ENCODE data around the gene CLN5. TPM values are rescaled to one million over a fixed set of nuclear protein-coding genes. Genes with fewer than 3 reads are reported as not detected.

CLN5 gene
- total and polyA plus RNA-seq, 7 donors, result 7.8 to 29.3 (median 14.0) TPM

DNA sequence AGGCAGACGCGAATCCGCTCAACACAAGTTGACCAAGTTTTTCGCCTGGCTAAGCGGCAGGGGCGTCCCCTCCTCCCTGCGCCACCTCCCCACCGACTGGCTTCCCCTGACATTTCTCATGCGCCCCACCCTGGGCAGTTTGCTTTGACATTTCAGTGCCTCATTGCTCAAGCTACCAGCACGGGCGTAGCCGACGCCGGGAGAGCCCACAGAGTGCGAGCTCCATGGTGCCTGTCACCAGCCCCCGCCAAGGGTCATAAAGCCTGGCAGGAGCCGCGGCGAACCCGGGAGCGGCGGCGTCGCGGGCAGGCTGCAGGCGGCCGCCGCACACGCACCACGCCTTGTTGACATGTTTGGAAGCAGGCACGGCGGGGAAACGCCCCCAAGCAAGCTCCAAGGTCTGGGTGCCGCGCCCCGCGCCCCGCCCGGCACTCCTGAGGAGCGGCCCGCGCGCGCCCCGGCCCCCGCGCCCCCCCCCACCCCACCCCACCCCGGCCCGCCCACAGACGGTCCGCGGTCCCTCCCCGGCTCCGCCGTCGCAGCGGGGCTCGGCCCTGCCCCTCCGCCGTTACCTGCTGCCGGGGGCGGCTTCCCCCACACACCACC is 34.5 kb downstream of the CLN5 start:
- intact Hi-C loops (cut with DNase I), result loop anchor here (2.0 kb wide), 1 partner anchor 34 kb away; the partner anchor contains the start of gene CLN5
- TF ChIP-seq POLR2A (IDR thresholded peaks at IDR 0.05) (no peak), POLR2AphosphoS5 (IDR thresholded peaks at IDR 0.05) (peak in 3 of 4 donors; percentile 36 to 62 (median 62))
- DNase-seq, result peak; percentile 90
- Histone ChIP-seq H3K36me3 (no peaks in the 10 kb centered on the region), H3K27me3 (no peaks in the 10 kb centered on the region), H3K9me3 (no peaks in the 10 kb centered on the region), H3K27ac (peak overlapping the region; percentile 99 to 100 (median 99)), H3K4me3 (peak overlapping the region; percentile 51 to 99 (median 96)), H3K4me1 (peaks cover 0 to 53% (median 48%) of the 10 kb centered on the region in 4 donors)
- 0 to 1% methylated on average over 60 to 61 of the region's 62 CpGs for WGBS, 2 donors

DNA sequence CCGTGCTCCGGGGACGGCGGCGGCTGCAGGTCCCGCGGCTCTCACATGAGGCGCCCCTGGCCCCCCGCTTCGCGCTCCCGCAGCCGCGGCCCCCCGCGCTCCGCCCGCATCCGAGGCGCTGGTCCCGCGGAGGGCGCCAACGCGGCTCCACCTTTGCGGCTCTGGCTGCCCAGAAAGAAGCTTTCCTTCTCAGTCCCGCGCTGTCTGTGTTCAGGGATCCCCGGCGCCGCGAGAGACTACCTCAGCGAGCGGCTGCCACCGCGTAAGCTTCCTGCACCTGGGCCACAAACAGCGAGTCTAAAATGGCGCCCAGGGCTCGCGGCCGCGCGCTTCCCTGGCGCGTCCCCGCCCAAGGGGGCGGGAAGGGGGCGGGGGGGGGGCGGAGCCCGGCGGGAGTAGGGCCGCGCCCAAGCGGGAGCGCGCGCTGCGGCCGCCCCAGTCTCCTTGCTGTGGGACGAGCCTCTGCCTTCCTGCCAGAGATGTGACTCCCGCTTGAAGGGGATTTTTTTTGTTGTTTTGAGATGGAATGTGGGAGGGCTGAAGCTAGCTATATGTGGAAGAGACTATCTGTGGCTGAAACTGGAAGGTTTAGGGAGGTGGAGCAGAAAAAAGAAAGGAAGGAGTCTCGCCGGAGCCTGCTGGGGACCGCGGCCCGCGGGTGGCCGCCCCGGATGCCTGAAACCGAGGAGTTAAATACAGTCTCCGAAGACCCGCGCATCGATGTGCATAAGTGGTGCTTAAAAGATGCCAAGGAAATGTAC is 35.2 kb downstream of the CLN5 start, which contains the start of gene FBXL3:
TSS of gene FBXL3 (minus strand) at position 299 of the 761 bp plus-strand sequence. CDS start 5,299 bp downstream, outside the sequence.
- peak within 1 kb of the TSS; percentile 99 to 100 (median 99) for H3K27ac ChIP-seq
- H3K4me3 ChIP-seq, result peak within 1 kb of the TSS; percentile 51 to 99 (median 96)
- no peaks in the 10 kb centered on the region for H3K9me3 ChIP-seq
- no peaks in the 10 kb centered on the region for H3K27me3 ChIP-seq
- peak; percentile 90 for DNase-seq
- TF ChIP-seq POLR2A (IDR thresholded peaks at IDR 0.05) (peak; percentile 18 to 40), POLR2AphosphoS5 (IDR thresholded peaks at IDR 0.05) (peak; percentile 74 to 90 (median 86)), EP300 (IDR thresholded peaks at IDR 0.05) (no peak)
- TF ChIP-seq, protein P1, sequence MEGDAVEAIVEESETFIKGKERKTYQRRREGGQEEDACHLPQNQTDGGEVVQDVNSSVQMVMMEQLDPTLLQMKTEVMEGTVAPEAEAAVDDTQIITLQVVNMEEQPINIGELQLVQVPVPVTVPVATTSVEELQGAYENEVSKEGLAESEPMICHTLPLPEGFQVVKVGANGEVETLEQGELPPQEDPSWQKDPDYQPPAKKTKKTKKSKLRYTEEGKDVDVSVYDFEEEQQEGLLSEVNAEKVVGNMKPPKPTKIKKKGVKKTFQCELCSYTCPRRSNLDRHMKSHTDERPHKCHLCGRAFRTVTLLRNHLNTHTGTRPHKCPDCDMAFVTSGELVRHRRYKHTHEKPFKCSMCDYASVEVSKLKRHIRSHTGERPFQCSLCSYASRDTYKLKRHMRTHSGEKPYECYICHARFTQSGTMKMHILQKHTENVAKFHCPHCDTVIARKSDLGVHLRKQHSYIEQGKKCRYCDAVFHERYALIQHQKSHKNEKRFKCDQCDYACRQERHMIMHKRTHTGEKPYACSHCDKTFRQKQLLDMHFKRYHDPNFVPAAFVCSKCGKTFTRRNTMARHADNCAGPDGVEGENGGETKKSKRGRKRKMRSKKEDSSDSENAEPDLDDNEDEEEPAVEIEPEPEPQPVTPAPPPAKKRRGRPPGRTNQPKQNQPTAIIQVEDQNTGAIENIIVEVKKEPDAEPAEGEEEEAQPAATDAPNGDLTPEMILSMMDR (IDR thresholded peaks at IDR 0.05), result no peak
- H3K4me1 ChIP-seq, result peaks cover 0 to 47% (median 42%) of the 10 kb centered on the region in 4 donors
- intact Hi-C loops (cut with DNase I), result loop anchor here (2.0 kb wide), 1 partner anchor 34 kb away; the partner anchor contains the start of gene CLN5
- no peaks in the 10 kb centered on the region for H3K36me3 ChIP-seq
- 1% methylated on average over 74 of the region's 74 CpGs for WGBS, 2 donors

DNA sequence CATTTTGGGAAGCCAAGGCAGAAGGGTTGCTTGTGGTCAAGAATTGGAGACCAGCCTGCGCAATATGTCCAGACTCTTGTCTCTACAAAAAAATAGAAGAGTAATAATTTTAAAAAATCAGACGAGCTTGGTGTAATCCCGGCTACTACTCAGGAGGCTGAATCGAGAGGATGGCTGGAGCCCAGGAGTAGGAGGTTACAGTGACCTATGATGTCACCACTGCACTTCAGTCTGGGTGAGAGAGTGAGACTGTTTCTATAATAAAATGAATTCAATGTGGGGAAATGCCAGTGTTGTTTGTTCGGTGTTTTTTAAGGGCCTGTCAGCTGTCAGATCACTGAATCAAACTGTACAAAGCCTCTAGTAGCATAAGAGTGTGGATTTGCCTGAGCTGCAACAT is 36.3 kb downstream of the CLN5 start:
- no peak for TF ChIP-seq POLR2A (IDR thresholded peaks at IDR 0.05)
- no peak for TF ChIP-seq EP300 (IDR thresholded peaks at IDR 0.05)
- TF ChIP-seq, protein P1 (IDR thresholded peaks at IDR 0.05), result no peak
- peak in 1 of 4 donors; percentile 12 for TF ChIP-seq POLR2AphosphoS5 (IDR thresholded peaks at IDR 0.05)
- 75 to 80% methylated on average over 5 of the region's 5 CpGs for WGBS, 2 donors
- peaks cover 0 to 35% (median 30%) of the 10 kb centered on the region in 4 donors for H3K4me1 ChIP-seq
- no peak for DNase-seq
- intact Hi-C loops (cut with DNase I), result no loop called here
- H3K4me3 ChIP-seq, result peak overlapping the region in 2 of 4 donors; percentile 1 to 99
- no peaks in the 10 kb centered on the region for H3K27me3 ChIP-seq
- peak overlapping the region; percentile 99 to 100 (median 99) for H3K27ac ChIP-seq
- H3K9me3 ChIP-seq, result no peaks in the 10 kb centered on the region
- H3K36me3 ChIP-seq, result no peaks in the 10 kb centered on the region

DNA sequence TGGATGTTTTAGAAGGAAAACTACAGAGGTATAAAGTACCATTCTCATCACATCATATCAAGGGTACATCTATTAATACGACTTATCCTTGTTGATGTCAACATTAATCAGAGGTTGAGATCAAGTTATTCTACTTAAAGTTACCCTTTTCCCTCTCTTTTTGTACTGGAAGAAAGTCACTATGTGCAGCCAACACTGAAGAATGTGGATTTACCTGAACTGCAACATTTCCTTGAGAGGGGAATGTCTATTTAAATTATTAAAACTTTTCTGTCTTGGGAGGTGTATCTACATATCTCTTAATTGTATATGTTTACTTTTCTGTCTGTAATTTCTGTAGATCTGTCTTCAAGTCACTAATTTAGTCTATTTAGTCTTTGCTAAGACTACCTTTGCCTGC is 37.6 kb downstream of the CLN5 start:
- WGBS, 2 donors, result 96 to 97% methylated on average over 1 of the region's 1 CpG
- Histone ChIP-seq H3K9me3 (no peaks in the 10 kb centered on the region), H3K27ac (no peak overlapping the region), H3K4me1 (peaks cover 0 to 23% (median 18%) of the 10 kb centered on the region in 4 donors), H3K27me3 (no peaks in the 10 kb centered on the region), H3K4me3 (no peak overlapping the region), H3K36me3 (no peaks in the 10 kb centered on the region)
- DNase-seq, result no peak
- intact Hi-C loops (cut with DNase I), result no loop called here
- TF ChIP-seq POLR2AphosphoS5 (IDR thresholded peaks at IDR 0.05) (no peak), EP300 (IDR thresholded peaks at IDR 0.05) (no peak), POLR2A (IDR thresholded peaks at IDR 0.05) (no peak)
- TF ChIP-seq, protein P1 (IDR thresholded peaks at IDR 0.05), result no peak

Measured in sigmoid colon (tissue), 7 donors.